Panc1 (cell line): ENCODE measurements around the gene CACNA1C.

Experiments used
- CTCF ChIP-seq: fragments of 450-650 bp; IDR thresholded peaks from 2 replicates; pipeline ENCODE4 v1.5.1; 2017; ENCODE audit warnings: mild to moderate bottlenecking
- POLR2AphosphoS5 ChIP-seq: IDR thresholded peaks from 2 replicates; pipeline ENCODE4 v1.6.1; 2012; ENCODE audit warnings: mild to moderate bottlenecking, low read depth, low read length, moderate library complexity
- SIN3A ChIP-seq: IDR thresholded peaks from 2 replicates; pipeline ENCODE4 v1.6.1; 2012; ENCODE audit warnings: low read depth, mild to moderate bottlenecking, low read length, moderate library complexity, borderline replicate concordance; ENCODE audit not compliant: insufficient read depth
- TCF7L2 ChIP-seq: IDR thresholded peaks from 2 replicates; pipeline ENCODE4 v1.6.1; 2011; ENCODE audit warnings: mild to moderate bottlenecking, low read depth, low read length, inconsistent platforms
- TF ChIP-seq, protein P1 (sequence below), 2 experiments: IDR thresholded peaks; 2 replicates each; pipeline ENCODE4 v1.6.1; 2011 to 2012; ENCODE audit warnings: low read depth in 2 of 2, control low read depth in 1 of 2, low read length in 1 of 2, mild to moderate bottlenecking in 1 of 2, moderate library complexity in 1 of 2; ENCODE audit not compliant: insufficient read depth in 1 of 2

DNA sequence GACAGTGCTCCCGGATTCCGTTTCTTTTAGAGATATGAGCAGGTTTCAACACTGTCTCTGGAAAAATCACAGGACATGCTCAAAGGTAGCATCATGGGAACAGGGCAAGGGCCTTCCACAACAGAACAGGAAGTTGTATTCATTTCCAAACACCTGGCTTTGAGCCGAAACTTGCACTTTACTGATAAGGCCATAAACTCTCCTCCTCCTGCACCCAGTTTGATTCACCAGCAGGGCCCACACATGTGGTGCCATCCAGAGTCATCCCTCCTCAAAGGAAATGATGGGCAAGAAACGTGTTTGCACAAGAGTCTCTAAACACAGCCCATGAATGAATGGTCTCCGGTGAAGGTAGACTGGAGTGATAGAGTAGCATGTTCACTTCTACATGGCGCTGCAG, 473.6 kb downstream of the CACNA1C start:
- TF ChIP-seq, protein P1, sequence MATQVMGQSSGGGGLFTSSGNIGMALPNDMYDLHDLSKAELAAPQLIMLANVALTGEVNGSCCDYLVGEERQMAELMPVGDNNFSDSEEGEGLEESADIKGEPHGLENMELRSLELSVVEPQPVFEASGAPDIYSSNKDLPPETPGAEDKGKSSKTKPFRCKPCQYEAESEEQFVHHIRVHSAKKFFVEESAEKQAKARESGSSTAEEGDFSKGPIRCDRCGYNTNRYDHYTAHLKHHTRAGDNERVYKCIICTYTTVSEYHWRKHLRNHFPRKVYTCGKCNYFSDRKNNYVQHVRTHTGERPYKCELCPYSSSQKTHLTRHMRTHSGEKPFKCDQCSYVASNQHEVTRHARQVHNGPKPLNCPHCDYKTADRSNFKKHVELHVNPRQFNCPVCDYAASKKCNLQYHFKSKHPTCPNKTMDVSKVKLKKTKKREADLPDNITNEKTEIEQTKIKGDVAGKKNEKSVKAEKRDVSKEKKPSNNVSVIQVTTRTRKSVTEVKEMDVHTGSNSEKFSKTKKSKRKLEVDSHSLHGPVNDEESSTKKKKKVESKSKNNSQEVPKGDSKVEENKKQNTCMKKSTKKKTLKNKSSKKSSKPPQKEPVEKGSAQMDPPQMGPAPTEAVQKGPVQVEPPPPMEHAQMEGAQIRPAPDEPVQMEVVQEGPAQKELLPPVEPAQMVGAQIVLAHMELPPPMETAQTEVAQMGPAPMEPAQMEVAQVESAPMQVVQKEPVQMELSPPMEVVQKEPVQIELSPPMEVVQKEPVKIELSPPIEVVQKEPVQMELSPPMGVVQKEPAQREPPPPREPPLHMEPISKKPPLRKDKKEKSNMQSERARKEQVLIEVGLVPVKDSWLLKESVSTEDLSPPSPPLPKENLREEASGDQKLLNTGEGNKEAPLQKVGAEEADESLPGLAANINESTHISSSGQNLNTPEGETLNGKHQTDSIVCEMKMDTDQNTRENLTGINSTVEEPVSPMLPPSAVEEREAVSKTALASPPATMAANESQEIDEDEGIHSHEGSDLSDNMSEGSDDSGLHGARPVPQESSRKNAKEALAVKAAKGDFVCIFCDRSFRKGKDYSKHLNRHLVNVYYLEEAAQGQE (IDR thresholded peaks at IDR 0.05; ENCODE audit: insufficient read depth in 1 of 2, low read depth in 2 of 2, low read length in 1 of 2), result no peak
- TF ChIP-seq CTCF (no peak), SIN3A (no peak), POLR2AphosphoS5 (no peak), TCF7L2 (no peak)
